Trophoblast cell (in vitro differentiated cells and primary cell): ENCODE results near the gene PVALEF.

Experiments used
- DNase-seq, 2 donors: peaks; one replicate each; pipeline ENCODE4 v3.0.0-alpha.2; 2016
- H2AFZ ChIP-seq: 2 replicates; pipeline ENCODE4 v1.6.1; 2013; ENCODE audit warnings: low read length, moderate library complexity, mild to moderate bottlenecking; ENCODE audit not compliant: insufficient read depth, poor library complexity
- H2AK5ac ChIP-seq: 2 replicates; pipeline ENCODE4 v1.6.1; 2013; ENCODE audit warnings: mild to moderate bottlenecking, low read length
- H2BK120ac ChIP-seq: 2 replicates; pipeline ENCODE4 v1.6.1; 2013; ENCODE audit warnings: low read length, mild to moderate bottlenecking, moderate library complexity; ENCODE audit not compliant: insufficient read depth, poor library complexity
- H2BK12ac ChIP-seq: 2 replicates; pipeline ENCODE4 v1.6.1; 2013; ENCODE audit warnings: mild to moderate bottlenecking, low read length, moderate library complexity
- H2BK5ac ChIP-seq: 2 replicates; pipeline ENCODE4 v1.6.1; 2013; ENCODE audit warnings: low read length, low read depth, moderate library complexity, mild to moderate bottlenecking; ENCODE audit not compliant: poor library complexity
- H3K14ac ChIP-seq: 2 replicates; pipeline ENCODE4 v1.6.1; 2013; ENCODE audit warnings: mild to moderate bottlenecking, low read length
- H3K18ac ChIP-seq: 2 replicates; pipeline ENCODE4 v1.6.1; 2013; ENCODE audit warnings: mild to moderate bottlenecking, low read length
- H3K23ac ChIP-seq: 2 replicates; pipeline ENCODE4 v1.6.1; 2013; ENCODE audit warnings: low read length
- H3K27ac ChIP-seq: 2 replicates; pipeline ENCODE4 v1.5.1; 2013; ENCODE audit warnings: low read depth, mild to moderate bottlenecking, inconsistent platforms, low read length, moderate library complexity
- H3K27me3 ChIP-seq: 2 replicates; pipeline ENCODE4 v1.6.1; 2013; ENCODE audit warnings: inconsistent platforms, mild to moderate bottlenecking, low read length, moderate library complexity; ENCODE audit not compliant: insufficient read depth
- H3K36me3 ChIP-seq, 2 experiments: 1 replicate in 1 of 2; 2 replicates in 1 of 2; pipeline ENCODE4 v1.6.1; 2013; ENCODE audit warnings: low read length in 2 of 2, mild to moderate bottlenecking in 2 of 2, moderate library complexity in 1 of 2; ENCODE audit not compliant: insufficient read depth in 2 of 2, control insufficient read depth in 1 of 2
- H3K4ac ChIP-seq: 2 replicates; pipeline ENCODE4 v1.6.1; 2013; ENCODE audit warnings: low read depth, mild to moderate bottlenecking, low read length, moderate library complexity
- H3K4me1 ChIP-seq, 2 experiments: 1 replicate in 1 of 2; 2 replicates in 1 of 2; pipeline ENCODE4 v1.6.1; 2013; ENCODE audit warnings: low read length in 2 of 2, mild to moderate bottlenecking in 2 of 2, moderate library complexity in 1 of 2; ENCODE audit not compliant: insufficient read depth in 2 of 2, control insufficient read depth in 1 of 2
- H3K4me2 ChIP-seq: 2 replicates; pipeline ENCODE4 v1.6.1; 2013; ENCODE audit warnings: inconsistent platforms, mild to moderate bottlenecking, low read length, moderate library complexity
- H3K4me3 ChIP-seq: 2 replicates; pipeline ENCODE4 v1.5.1; 2013; ENCODE audit warnings: mild to moderate bottlenecking, low read depth, low read length, inconsistent platforms
- H3K79me1 ChIP-seq: one replicate; pipeline ENCODE4 v1.6.1; 2013; ENCODE audit warnings: low read length
- H3K79me2 ChIP-seq: 2 replicates; pipeline ENCODE4 v1.6.1; 2013; ENCODE audit warnings: low read length, mild to moderate bottlenecking; ENCODE audit not compliant: control insufficient read depth, insufficient read depth, poor library complexity
- H3K9ac ChIP-seq: 2 replicates; pipeline ENCODE4 v1.6.1; 2013; ENCODE audit warnings: mild to moderate bottlenecking, low read length
- H3K9me3 ChIP-seq: 2 replicates; pipeline ENCODE4 v1.6.1; 2013; ENCODE audit warnings: low read depth, mild to moderate bottlenecking, control low read depth, inconsistent platforms, low read length; ENCODE audit not compliant: insufficient read depth
- H4K12ac ChIP-seq: 2 replicates; pipeline ENCODE4 v1.6.1; 2013; ENCODE audit warnings: low read depth, mild to moderate bottlenecking, low read length, moderate library complexity
- H4K8ac ChIP-seq: 2 replicates; pipeline ENCODE4 v1.6.1; 2013; ENCODE audit warnings: low read depth, mild to moderate bottlenecking, low read length, moderate library complexity
- H4K91ac ChIP-seq: one replicate; pipeline ENCODE4 v1.6.1; 2013; ENCODE audit warnings: low read depth, mild to moderate bottlenecking, low read length, moderate library complexity
- WGBS: extraction: QIAGEN DNeasy Blood & Tissue Kit; methylation state at CpG from one replicate; pipeline ENCODE4 v1.1.7; 2013; ENCODE audit warnings: missing lambda C conversion rate; ENCODE audit not compliant: insufficient read length, insufficient coverage; ENCODE audit errors: extremely low coverage; 5-methylcytosine and 5-hydroxymethylcytosine counted together

The PVALEF gene

GRCh38 chr17:81137248-81137647, 28.1 kb upstream of the PVALEF start:
- Histone ChIP-seq H3K27me3 (no peaks in the 10 kb centered on the region), H3K23ac (no peak overlapping the region), H3K27ac (no peak overlapping the region), H3K18ac (no peak overlapping the region), H3K14ac (no peak overlapping the region), H3K4me2 (no peak overlapping the region), H3K4me1 (peaks cover 2 to 3% of the 10 kb centered on the region in 2 experiments), H3K9me3 (peaks cover 19% of the 10 kb centered on the region), H3K4ac (no peak overlapping the region), H3K36me3 (no peaks in the 10 kb centered on the region), H2BK120ac (no peak overlapping the region), H3K79me1 (no peaks in the 10 kb centered on the region), H2BK12ac (no peak overlapping the region), H2AFZ (no peak overlapping the region), H4K91ac (no peak overlapping the region), H2BK5ac (no peak overlapping the region), H2AK5ac (no peak overlapping the region), H3K79me2 (no peaks in the 10 kb centered on the region), H4K12ac (no peak overlapping the region), H4K8ac (no peak overlapping the region), H3K9ac (no peak overlapping the region), H3K4me3 (no peak overlapping the region)
- WGBS: no CpG with 5 or more reads among the region's 13 CpGs
- DNase-seq: no peak

- no peak overlapping the region for H2BK12ac ChIP-seq
- no peak overlapping the region for H3K14ac ChIP-seq
- H3K23ac ChIP-seq: peak overlapping the region; percentile 1
- H3K4me1 ChIP-seq: peaks cover 2 to 3% of the 10 kb centered on the region in 2 experiments
- H4K91ac ChIP-seq: no peak overlapping the region
- H3K27me3 ChIP-seq: no peaks in the 10 kb centered on the region
- H3K9me3 ChIP-seq: peaks cover 19% of the 10 kb centered on the region
- H3K4me3 ChIP-seq: peak overlapping the region; percentile 54
- H4K8ac ChIP-seq: no peak overlapping the region
- WGBS: no CpG with 5 or more reads among the region's 15 CpGs
- H3K4ac ChIP-seq: no peak overlapping the region
- no peak overlapping the region for H3K27ac ChIP-seq
- H3K18ac ChIP-seq: no peak overlapping the region
- no peaks in the 10 kb centered on the region for H3K79me1 ChIP-seq
- H2AFZ ChIP-seq: no peak overlapping the region
- no peak overlapping the region for H3K4me2 ChIP-seq
- H2AK5ac ChIP-seq: no peak overlapping the region
- H3K9ac ChIP-seq: no peak overlapping the region
- H2BK120ac ChIP-seq: no peak overlapping the region
- no peak for DNase-seq
- H3K36me3 ChIP-seq: no peaks in the 10 kb centered on the region
- no peaks in the 10 kb centered on the region for H3K79me2 ChIP-seq
- no peak overlapping the region for H2BK5ac ChIP-seq
- H4K12ac ChIP-seq: no peak overlapping the region
These were observed 27.2 kb upstream of the PVALEF start for GRCh38 chr17:81138083-81138482.

GRCh38 chr17:81138500-81138899, 26.8 kb upstream of the PVALEF start:
- H2BK12ac ChIP-seq: no peak overlapping the region
- no peak overlapping the region for H3K4ac ChIP-seq
- H3K79me2 ChIP-seq: no peaks in the 10 kb centered on the region
- no peak overlapping the region for H4K8ac ChIP-seq
- no peak overlapping the region for H2AFZ ChIP-seq
- H3K4me2 ChIP-seq: no peak overlapping the region
- H3K18ac ChIP-seq: no peak overlapping the region
- no peak overlapping the region for H2AK5ac ChIP-seq
- H4K12ac ChIP-seq: no peak overlapping the region
- no peaks in the 10 kb centered on the region for H3K27me3 ChIP-seq
- no CpG with 5 or more reads among the region's 25 CpGs for WGBS
- peak overlapping the region; percentile 47 for H3K4me3 ChIP-seq
- H3K36me3 ChIP-seq: no peaks in the 10 kb centered on the region
- no peak overlapping the region for H2BK120ac ChIP-seq
- H3K4me1 ChIP-seq: peaks cover 2 to 3% of the 10 kb centered on the region in 2 experiments
- peak overlapping the region; percentile 3 for H3K23ac ChIP-seq
- no peak overlapping the region for H2BK5ac ChIP-seq
- H3K27ac ChIP-seq: no peak overlapping the region
- peaks cover 19% of the 10 kb centered on the region for H3K9me3 ChIP-seq
- H3K79me1 ChIP-seq: no peaks in the 10 kb centered on the region
- no peak overlapping the region for H4K91ac ChIP-seq
- no peak for DNase-seq
- no peak overlapping the region for H3K14ac ChIP-seq
- no peak overlapping the region for H3K9ac ChIP-seq

- no peak overlapping the region for H3K18ac ChIP-seq
- no peaks in the 10 kb centered on the region for H3K27me3 ChIP-seq
- no peaks in the 10 kb centered on the region for H3K79me2 ChIP-seq
- H3K14ac ChIP-seq: no peak overlapping the region
- no peak overlapping the region for H4K12ac ChIP-seq
- WGBS: no CpG with 5 or more reads among the region's 8 CpGs
- H3K4me1 ChIP-seq: peaks cover 0 to under 1% of the 10 kb centered on the region in 2 experiments
- H3K4me3 ChIP-seq: no peak overlapping the region
- H4K8ac ChIP-seq: no peak overlapping the region
- no peak overlapping the region for H2BK5ac ChIP-seq
- no peak overlapping the region for H3K4ac ChIP-seq
- H3K4me2 ChIP-seq: no peak overlapping the region
- H2BK120ac ChIP-seq: no peak overlapping the region
- no peak overlapping the region for H2AFZ ChIP-seq
- peaks cover 19% of the 10 kb centered on the region for H3K9me3 ChIP-seq
- H3K9ac ChIP-seq: no peak overlapping the region
- H4K91ac ChIP-seq: no peak overlapping the region
- H3K79me1 ChIP-seq: no peaks in the 10 kb centered on the region
- no peak overlapping the region for H3K23ac ChIP-seq
- H2BK12ac ChIP-seq: no peak overlapping the region
- H3K27ac ChIP-seq: no peak overlapping the region
- H3K36me3 ChIP-seq: no peaks in the 10 kb centered on the region
- no peak overlapping the region for H2AK5ac ChIP-seq
- DNase-seq: no peak
These were observed 25.9 kb upstream of the PVALEF start for GRCh38 chr17:81139428-81139827.
